ENCODE data around the gene CREBZF. TPM values are rescaled to one million over a fixed set of nuclear protein-coding genes. Genes with fewer than 3 reads are reported as not detected.

The CREBZF gene
- total RNA-seq, 1 experiment from 2014 or later: 50.2 TPM

DNA sequence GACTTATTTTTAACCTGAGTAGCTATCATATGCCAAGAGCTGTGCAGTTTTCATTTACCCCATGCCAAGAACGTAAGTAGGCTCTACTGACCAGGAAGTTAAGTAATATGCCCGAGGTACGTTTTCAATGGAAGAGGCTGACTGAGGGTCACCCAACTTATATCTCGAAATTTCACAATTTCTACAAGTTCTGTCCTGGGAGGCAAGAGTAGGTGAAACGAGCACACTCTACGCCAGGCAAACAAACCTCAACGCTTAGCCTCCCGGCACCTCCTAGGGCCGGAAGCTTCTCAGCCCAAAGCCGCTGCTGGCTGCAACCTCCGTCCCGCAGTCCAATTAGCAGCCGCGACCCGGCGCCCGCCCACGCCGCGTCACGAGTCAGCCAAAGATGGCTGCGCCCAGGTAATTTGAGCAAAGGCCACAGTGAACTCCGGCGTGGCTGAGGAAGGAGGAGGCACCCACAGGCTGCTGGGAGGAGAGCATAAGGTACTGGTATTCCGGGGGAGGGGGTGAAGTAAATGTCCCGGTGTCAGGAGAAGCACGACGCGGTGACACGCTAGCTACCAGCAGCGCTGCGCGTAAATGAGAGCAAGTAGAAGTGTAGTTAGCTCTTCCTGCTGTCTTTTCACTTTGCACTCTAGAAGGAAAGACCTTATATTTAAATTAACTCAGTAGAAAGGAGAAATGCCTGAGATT, 17.2 kb downstream of the CREBZF start, which contains the start of gene TMEM126A:
TSS of gene TMEM126A (plus strand) at position 364 of the 696 bp plus-strand sequence. CDS start 2,289 bp downstream, outside the sequence.
- Histone ChIP-seq H2BK120ac (ENCODE audit: low read depth, low read length, poor library complexity, severe bottlenecking) (no peak within 1 kb of the TSS), H3K79me1 (ENCODE audit: insufficient read depth, low read depth, low read length, poor library complexity, severe bottlenecking) (no peaks in the 10 kb centered on the region), H3K56ac (ENCODE audit: insufficient read length, low read depth, low read length) (no peak within 1 kb of the TSS), H3K4me1 (ENCODE audit: insufficient read depth, low read length) (no peaks in the 10 kb centered on the region; the same call in 1 of the 2 replicates), H2AK5ac (ENCODE audit: insufficient read length, low read length) (no peak within 1 kb of the TSS), H4K5ac (ENCODE audit: insufficient read length, low read depth, low read length) (no peak within 1 kb of the TSS), H3K9me3 (ENCODE audit: control insufficient read depth, low read depth, low read length) (no peaks in the 10 kb centered on the region), H3K9ac (ENCODE audit: extremely low read depth, insufficient read length, low read length) (peak within 1 kb of the TSS; percentile 84), H2BK20ac (ENCODE audit: low read depth, low read length, poor library complexity, severe bottlenecking) (no peak within 1 kb of the TSS), H3T11ph (ENCODE audit: low read length) (no peak within 1 kb of the TSS), H2BK12ac (ENCODE audit: insufficient read length, low read depth, low read length) (no peak within 1 kb of the TSS), H3K18ac (ENCODE audit: insufficient read length, low read depth, low read length) (peak within 1 kb of the TSS; percentile 64), H3K4ac (ENCODE audit: low read depth, low read length) (no peak within 1 kb of the TSS), H2BK15ac (ENCODE audit: low read depth, low read length) (no peak within 1 kb of the TSS), H3K4me2 (ENCODE audit: insufficient read depth, insufficient read length, low read length) (peak within 1 kb of the TSS; percentile 81), H3K23me2 (ENCODE audit: insufficient read length, low read depth, low read length, poor library complexity, severe bottlenecking) (no peaks in the 10 kb centered on the region), H3K27me3 (ENCODE audit: insufficient read depth, low read length) (no peaks in the 10 kb centered on the region), H4K91ac (ENCODE audit: insufficient read length, low read depth, low read length) (no peak within 1 kb of the TSS), H3K23ac (ENCODE audit: insufficient read length, low read depth, low read length) (no peak within 1 kb of the TSS), H4K8ac (replicated peaks; ENCODE audit: insufficient read length, low read depth, low read length) (no peak within 1 kb of the TSS), H3K79me2 (ENCODE audit: insufficient read depth, low read length) (no peaks in the 10 kb centered on the region), H3K27ac (ENCODE audit: insufficient read length, low read depth, low read length) (peak within 1 kb of the TSS; percentile 80), H4K20me1 (ENCODE audit: control insufficient read depth, insufficient read depth, insufficient read length) (no peaks in the 10 kb centered on the region), H2BK5ac (ENCODE audit: insufficient read length, low read length) (no peak within 1 kb of the TSS), H2AFZ (ENCODE audit: low read length) (peak within 1 kb of the TSS; percentile 90), H3K14ac (ENCODE audit: insufficient read depth, low read length) (peak within 1 kb of the TSS; percentile 71)
- H3K9me3 Mint-ChIP-seq: no peaks in the 10 kb centered on the region
- peak within 1 kb of the TSS; percentile 87 to 99 for H3K4me3 Mint-ChIP-seq
- peaks cover 16 to 30% of the 10 kb centered on the region in 2 experiments for H3K4me1 Mint-ChIP-seq
- DNase-seq: peak; percentile 95
- WGBS (ENCODE audit: extremely low coverage, insufficient read length, low lambda C conversion rate): no CpG with 5 or more reads among the region's 33 CpGs
- TF ChIP-seq, protein P1, sequence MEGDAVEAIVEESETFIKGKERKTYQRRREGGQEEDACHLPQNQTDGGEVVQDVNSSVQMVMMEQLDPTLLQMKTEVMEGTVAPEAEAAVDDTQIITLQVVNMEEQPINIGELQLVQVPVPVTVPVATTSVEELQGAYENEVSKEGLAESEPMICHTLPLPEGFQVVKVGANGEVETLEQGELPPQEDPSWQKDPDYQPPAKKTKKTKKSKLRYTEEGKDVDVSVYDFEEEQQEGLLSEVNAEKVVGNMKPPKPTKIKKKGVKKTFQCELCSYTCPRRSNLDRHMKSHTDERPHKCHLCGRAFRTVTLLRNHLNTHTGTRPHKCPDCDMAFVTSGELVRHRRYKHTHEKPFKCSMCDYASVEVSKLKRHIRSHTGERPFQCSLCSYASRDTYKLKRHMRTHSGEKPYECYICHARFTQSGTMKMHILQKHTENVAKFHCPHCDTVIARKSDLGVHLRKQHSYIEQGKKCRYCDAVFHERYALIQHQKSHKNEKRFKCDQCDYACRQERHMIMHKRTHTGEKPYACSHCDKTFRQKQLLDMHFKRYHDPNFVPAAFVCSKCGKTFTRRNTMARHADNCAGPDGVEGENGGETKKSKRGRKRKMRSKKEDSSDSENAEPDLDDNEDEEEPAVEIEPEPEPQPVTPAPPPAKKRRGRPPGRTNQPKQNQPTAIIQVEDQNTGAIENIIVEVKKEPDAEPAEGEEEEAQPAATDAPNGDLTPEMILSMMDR (conservative IDR thresholded peaks at IDR 0.05): no peak
- peak within 1 kb of the TSS; percentile 98 to 99 (median 99) for H3K27ac Mint-ChIP-seq
- H3K27me3 Mint-ChIP-seq (ENCODE audit: low read depth): no peaks in the 10 kb centered on the region
- peaks cover 0 to 6% (median 3%) of the 10 kb centered on the region in 3 experiments; a peak in 5 of 7 replicates for H3K36me3 Mint-ChIP-seq (ENCODE audit: insufficient read depth in 1 of 3, low read depth in 3 of 3)

All from H9 (cell line).